Measurements from ENCODE around the gene SETBP1. TPM values are rescaled to one million over a fixed set of nuclear protein-coding genes. Genes with fewer than 3 reads are reported as not detected.

The SETBP1 gene
- total and polyA plus RNA-seq, 2 of the 8 experiments (the other 6 are each of a cell fraction or from before 2014, with no cell fraction given): 2.0 to 6.5 TPM

DNA sequence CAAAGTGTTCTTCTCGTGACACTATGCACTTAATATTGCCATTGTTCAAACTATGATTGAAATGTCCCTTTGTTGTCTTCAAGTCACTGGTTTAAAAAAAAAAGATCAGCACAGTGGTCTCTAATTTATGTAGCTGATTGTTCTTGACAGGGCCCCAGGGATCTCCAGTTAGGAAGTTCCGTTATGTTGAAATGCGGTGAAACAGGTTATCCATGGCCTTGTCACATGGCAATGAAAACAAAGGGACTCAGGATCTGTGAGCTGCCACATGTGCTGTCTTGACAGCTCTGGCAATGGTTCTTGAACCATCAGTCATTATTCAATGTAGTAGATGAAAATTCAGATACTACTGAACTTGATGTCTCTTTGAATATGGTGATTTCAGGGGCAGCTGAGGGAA, 147.4 kb downstream of the SETBP1 start:
- Histone ChIP-seq H2BK12ac (ENCODE audit: low read depth, low read length) (no peak overlapping the region), H3K4ac (replicated peaks; ENCODE audit: insufficient read length, low read depth, low read length) (no peak overlapping the region), H3K4me2 (ENCODE audit: insufficient read depth in 1 of 2, low read depth in 2 of 2, low read length in 2 of 2) (no peak overlapping the region), H4K5ac (ENCODE audit: insufficient read length, low read depth, low read length) (no peak overlapping the region), H2AK5ac (ENCODE audit: low read depth, low read length) (no peak overlapping the region), H2BK15ac (ENCODE audit: low read length) (no peak overlapping the region), H3K27me3 (replicated peaks in 1 of 4; ENCODE audit: control insufficient read depth in 3 of 4, extremely low read depth in 1 of 4, insufficient read depth in 3 of 4, low read length in 3 of 4) (no peaks in the 10 kb centered on the region), H3K14ac (ENCODE audit: insufficient read length) (no peak overlapping the region), H3K36me3 (ENCODE audit: control insufficient read depth in 2 of 4, insufficient read depth in 4 of 4, low read length in 3 of 4) (no peaks in the 10 kb centered on the region), H3K4me3 (ENCODE audit: extremely low read depth in 1 of 4, insufficient read depth in 2 of 4, low read depth in 3 of 4, low read length in 4 of 4) (no peak overlapping the region), H3K18ac (ENCODE audit: extremely low read depth, low read length) (no peak overlapping the region), H3K79me2 (ENCODE audit: control insufficient read depth in 1 of 2, insufficient read depth in 2 of 2, low read length in 2 of 2) (no peaks in the 10 kb centered on the region), H4K91ac (replicated peaks; ENCODE audit: insufficient read length, low read length) (no peak overlapping the region), H2AFZ (ENCODE audit: low read length) (no peak overlapping the region), H3K4me1 (replicated peaks in 1 of 4; ENCODE audit: control insufficient read depth in 3 of 4, insufficient read depth in 4 of 4, low read length in 3 of 4) (peaks cover 0 to 5% (median 2%) of the 10 kb centered on the region in 4 experiments; a peak in 1 of 7 replicates), H4K8ac (ENCODE audit: extremely low read depth, insufficient read depth, low read length) (no peak overlapping the region), H2BK5ac (ENCODE audit: low read depth, low read length) (no peak overlapping the region), H3K27ac (ENCODE audit: low read depth, low read length) (no peak overlapping the region), H3K23ac (ENCODE audit: insufficient read length) (no peak overlapping the region), H2BK20ac (ENCODE audit: low read length) (no peak overlapping the region), H3K9me3 (ENCODE audit: insufficient read depth in 2 of 2, low read depth in 1 of 2, low read length in 1 of 2) (no peaks in the 10 kb centered on the region), H2BK120ac (replicated peaks; ENCODE audit: low read depth, low read length) (no peak overlapping the region), H3K9ac (replicated peaks in 1 of 4; ENCODE audit: extremely low read depth in 1 of 4, low read depth in 3 of 4, low read length in 3 of 4) (no peak overlapping the region), H3K56ac (replicated peaks; ENCODE audit: insufficient read length, low read depth, low read length) (no peak overlapping the region), H3K23me2 (ENCODE audit: low read depth, low read length) (no peaks in the 10 kb centered on the region), H4K20me1 (replicated peaks in 1 of 2; ENCODE audit: control insufficient read depth in 1 of 2, insufficient read depth in 2 of 2, low read length in 2 of 2) (no peaks in the 10 kb centered on the region), H3K79me1 (ENCODE audit: low read depth, low read length) (no peaks in the 10 kb centered on the region)
- ChIA-PET CTCF (ENCODE audit: partially characterized antibody) (interaction anchor here (0.9 kb wide), 1 partner anchor 20 kb away, joined by 3 read pairs; no protein-coding TSS in a partner anchor), POLR2A (ENCODE audit: partially characterized antibody) (no interaction called here)
- FAIRE-seq (no peak), DNase-seq (ENCODE audit: low read depth in 1 of 2, low spot score in 2 of 2) (no peak)
- no peak for TF ChIP-seq CREB1 (IDR thresholded peaks at IDR 0.05)
- no peak for TF ChIP-seq SUZ12 (IDR thresholded peaks at IDR 0.05; ENCODE audit: low read length)
- TF ChIP-seq MAX (IDR thresholded peaks at IDR 0.05): peak; percentile 69
- no peak for TF ChIP-seq TAF1 (IDR thresholded peaks at IDR 0.05; ENCODE audit: low read depth, low read length)
- 91% methylated on average over 3 of the region's 3 CpGs; no CpG with 5 or more reads in 1 of the 2 experiments for WGBS, 2 experiments (ENCODE audit: extremely low coverage in 1 of 2, insufficient coverage in 1 of 2, insufficient read length in 1 of 2, insufficient replicate concordance in 2 of 2, low coverage in 1 of 2, low lambda C conversion rate in 2 of 2, missing lambda C conversion rate in 1 of 2)

All from H1 (cell line).